NCI-H146 treated with DMSO at 0.1 percent for 48 hours (cell line): ENCODE measurements around the gene MBD3L4.
"Not testable (repeated sequence)": the region's sequence is repeated elsewhere in the genome, so short reads cannot be mapped to it uniquely, and the experiment has no call there.

Experiments
- DNase-seq: peaks from one replicate; lab custom pipeline; 2025; ENCODE audit not compliant: unreplicated experiment; lab: John Stamatoyannopoulos, UW

Gene MBD3L4

DNA sequence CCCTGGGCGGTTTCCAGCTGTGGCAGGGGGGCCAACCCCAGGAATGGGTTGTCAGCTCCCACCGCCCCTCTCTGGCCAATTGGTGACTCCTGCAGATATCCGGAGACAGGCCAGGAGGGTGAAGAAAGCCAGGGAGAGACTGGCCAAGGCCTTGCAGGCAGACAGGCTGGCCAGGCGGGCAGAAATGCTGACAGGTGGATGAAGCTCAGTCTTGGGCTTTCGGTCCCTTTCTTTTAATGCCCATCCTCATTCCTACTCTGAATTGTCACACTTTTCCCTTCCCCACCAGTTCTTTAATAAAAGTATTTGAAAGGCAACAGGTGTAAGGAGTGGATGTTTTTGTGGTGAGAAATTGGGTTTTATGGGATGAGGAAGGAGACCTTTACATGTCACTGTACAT is 11.4 kb upstream of the MBD3L4 start:
- not testable (repeated sequence) for DNase-seq

DNA sequence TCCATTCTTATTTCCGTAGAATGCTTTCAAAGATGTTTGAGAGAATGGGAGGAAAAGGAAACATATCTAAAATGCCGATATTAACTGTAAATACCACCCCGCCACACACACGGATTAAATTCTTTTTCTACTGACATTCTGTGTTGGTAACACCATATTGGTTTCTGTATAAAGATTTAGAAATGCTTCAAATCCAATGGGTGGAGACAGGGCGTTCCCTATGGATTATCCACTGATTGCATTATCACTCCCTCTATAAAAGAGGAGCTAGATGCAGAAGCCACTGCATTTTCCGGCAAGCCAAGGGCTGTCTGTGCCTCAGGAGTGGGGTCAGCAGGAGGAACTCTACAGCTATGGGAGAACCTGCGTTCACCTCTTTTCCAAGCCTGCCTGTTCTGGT is 9.0 kb upstream of the MBD3L4 start, which contains the start of gene MBD3L2:
MBD3L2 (plus strand) TSS at position 301 of the 400 bp plus-strand sequence; CDS start at position 354, 53 bp downstream.
- not testable (repeated sequence) for DNase-seq

DNA sequence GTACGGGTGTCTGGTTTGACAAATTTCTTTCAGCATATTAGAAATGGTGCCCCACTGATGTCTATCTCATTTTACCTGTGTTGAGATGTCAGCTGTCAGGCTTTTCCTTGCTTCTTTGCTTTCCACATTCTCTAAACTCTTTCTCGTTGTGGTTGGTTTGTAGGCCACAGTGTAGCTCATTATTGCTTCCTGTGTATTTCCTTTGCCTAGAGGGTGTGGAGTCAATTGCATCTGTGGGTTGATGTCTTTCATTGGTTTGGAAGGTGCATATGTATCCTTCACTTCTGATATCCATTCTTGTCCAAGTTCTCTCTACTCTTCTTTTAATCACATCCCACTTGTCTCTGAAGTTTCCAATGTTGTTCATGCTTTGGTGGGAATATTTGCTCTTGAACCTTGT is 1.6 kb upstream of the MBD3L4 start:
- not testable (repeated sequence) for DNase-seq

DNA sequence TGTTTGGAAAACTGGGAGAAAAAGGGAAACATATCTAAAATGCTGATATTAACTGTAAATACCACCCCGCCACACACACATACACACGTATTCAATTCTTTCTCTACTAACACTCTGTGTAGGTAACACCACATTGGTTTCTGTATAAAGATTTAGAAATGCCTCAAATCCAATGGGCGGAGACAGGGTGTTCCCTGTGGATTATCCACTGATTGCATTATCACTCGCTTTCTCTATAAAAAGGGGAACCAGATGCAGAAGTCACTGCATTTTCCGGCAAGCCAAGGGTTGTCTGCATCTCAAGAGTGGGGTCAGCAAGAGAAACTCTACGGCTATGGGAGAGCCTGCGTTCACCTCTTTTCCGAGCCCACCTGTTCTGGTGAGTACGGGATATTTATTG is 9.7 kb downstream of the MBD3L4 start, which contains the start of gene MBD3L5:
MBD3L5 (plus strand) TSS at position 301 of the 400 bp plus-strand sequence; CDS start at position 335, 34 bp downstream.
- DNase-seq: not testable (repeated sequence)

DNA sequence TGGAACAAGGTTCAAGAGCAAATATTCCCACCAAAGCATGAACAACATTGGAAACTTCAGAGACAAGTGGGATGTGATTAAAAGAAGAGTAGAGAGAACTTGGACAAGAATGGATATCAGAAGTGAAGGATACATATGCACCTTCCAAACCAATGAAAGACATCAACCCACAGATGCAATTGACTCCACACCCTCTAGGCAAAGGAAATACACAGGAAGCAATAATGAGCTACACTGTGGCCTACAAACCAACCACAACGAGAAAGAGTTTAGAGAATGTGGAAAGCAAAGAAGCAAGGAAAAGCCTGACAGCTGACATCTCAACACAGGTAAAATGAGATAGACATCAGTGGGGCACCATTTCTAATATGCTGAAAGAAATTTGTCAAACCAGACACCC is 11.2 kb downstream of the MBD3L4 start:
- DNase-seq: not testable (repeated sequence)

DNA sequence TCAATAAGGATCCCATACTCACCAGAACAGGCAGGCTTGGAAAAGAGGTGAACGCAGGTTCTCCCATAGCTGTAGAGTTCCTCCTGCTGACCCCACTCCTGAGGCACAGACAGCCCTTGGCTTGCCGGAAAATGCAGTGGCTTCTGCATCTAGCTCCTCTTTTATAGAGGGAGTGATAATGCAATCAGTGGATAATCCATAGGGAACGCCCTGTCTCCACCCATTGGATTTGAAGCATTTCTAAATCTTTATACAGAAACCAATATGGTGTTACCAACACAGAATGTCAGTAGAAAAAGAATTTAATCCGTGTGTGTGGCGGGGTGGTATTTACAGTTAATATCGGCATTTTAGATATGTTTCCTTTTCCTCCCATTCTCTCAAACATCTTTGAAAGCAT is 18.6 kb downstream of the MBD3L4 start, which contains the start of gene MBD3L2B:
MBD3L2B (minus strand) TSS at position 101 of the 400 bp plus-strand sequence; CDS start at position 67, 34 bp downstream.
- DNase-seq: not testable (repeated sequence)

DNA sequence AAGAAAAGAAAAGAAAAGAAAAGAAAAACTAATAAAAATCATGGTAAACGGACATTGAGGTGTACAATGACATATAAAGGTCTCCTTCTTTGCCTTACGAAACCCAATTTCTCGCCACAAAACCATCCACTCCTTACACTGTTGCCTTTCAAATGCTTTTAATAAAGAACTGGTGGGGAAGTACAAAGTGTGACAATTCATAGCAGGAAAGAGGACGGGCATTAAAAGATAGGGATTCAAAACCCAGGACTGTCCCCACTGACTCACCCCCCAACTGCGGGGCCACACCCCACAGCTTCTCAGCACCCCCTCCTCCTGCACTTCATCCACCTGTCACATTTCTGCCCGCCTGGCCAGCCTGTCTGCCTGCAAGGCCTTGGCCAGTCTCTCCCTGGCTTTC is 21.2 kb downstream of the MBD3L4 start:
- no peak for DNase-seq

DNA sequence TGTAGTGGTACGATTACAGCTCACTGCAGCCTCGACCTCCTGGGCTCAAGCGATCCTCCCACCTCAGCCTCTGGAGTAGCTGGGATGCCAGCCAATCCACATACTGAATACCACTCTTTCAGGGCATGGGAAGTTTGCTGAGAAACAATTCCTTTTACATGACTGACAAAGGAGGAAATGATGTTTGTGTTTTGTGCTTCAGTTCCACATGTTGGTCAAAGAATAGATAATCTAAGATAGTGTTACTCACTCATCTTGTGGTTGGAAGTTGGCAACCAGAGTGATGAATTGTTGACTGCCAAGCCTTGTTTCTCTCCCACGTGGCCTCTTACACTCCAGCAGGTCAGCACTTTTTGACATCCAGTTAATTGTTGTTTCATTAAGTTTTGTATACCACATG is 26.3 kb downstream of the MBD3L4 start:
- no peak for DNase-seq

DNA sequence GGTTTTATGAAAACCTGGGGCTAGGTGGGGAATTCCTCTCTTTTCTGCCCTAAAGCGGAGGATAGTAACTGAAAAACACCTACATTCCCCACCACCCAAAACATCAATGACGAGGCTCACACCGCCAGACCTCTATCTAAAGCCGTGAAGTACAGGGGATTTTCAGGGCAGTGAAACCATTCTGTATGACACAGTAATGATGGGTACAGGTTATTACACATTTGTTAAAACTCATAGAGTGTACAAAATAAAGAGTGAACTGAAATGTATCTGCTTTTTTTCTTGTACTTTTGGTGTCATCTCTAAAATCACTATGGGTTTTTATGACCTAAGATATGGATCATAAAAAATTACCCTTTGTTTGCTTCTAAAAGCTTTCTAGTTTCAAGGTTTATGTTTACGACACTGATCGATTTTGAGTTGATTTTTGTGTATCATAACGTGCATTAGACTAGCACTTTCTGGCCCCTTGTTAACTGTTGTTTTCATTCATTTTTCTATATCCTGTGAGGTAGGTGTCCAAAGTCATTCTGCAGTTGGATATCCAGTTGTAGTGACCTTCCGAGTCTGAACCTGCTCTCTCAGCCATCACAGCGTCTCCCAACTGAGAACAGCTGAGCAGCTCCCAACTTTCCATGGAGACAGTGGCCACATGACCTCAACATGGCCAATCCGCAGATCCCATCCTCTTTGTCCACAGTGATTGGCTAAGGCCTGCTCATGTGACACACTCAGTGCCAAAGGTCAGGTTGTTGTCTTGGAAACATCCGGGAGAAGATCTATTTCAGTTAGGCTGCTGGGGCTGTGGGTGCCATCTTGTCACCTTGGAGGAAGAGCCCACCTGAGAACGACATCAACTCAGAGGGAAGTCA is 29.0 kb downstream of the MBD3L4 start:
- no peak for DNase-seq

DNA sequence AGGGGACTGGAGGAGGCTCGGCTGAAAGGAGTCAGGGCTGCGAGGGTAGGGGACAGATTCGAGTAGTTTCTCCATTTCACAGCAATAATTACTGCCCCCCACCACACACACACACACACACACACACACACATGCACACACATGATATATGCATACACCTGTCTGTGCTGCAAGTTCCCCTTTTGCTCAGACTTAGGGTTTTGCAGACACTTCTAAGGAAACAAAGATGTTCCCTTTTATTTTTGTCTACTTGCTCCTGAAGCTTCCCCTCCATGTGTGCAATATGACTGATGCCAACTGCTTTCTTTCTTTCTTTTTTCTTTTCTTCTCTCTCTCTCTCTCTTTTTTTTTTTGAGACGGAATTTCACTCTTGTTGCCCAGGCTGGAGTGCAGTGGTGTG is 32.1 kb downstream of the MBD3L4 start:
- no peak for DNase-seq

DNA sequence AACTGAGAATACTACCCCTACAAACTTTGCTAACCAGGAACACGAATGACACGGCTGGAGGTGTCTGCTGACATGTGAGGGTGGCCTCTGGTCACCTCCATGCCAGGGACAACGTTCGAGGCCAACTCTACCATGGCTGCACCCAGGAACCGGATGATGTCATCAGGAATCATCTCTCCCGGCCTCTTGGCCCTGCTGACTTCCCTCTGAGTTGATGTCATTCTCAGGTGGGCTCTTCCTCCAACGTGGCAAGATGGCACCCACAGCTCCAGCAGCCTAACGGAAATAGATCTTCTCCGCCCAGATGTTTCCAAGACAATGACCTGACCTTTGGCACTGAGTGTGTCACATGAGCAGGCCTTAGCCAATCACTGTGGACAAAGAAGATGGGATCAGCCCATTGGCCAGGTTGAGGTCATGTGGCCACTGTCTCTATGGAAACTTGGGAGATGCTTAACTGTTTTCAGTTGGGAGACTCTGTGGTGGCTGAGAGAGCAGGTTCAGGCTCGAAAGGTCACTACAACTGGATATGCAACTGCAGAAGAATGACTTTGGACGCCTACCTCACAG is 33.8 kb downstream of the MBD3L4 start:
- DNase-seq: no peak

DNA sequence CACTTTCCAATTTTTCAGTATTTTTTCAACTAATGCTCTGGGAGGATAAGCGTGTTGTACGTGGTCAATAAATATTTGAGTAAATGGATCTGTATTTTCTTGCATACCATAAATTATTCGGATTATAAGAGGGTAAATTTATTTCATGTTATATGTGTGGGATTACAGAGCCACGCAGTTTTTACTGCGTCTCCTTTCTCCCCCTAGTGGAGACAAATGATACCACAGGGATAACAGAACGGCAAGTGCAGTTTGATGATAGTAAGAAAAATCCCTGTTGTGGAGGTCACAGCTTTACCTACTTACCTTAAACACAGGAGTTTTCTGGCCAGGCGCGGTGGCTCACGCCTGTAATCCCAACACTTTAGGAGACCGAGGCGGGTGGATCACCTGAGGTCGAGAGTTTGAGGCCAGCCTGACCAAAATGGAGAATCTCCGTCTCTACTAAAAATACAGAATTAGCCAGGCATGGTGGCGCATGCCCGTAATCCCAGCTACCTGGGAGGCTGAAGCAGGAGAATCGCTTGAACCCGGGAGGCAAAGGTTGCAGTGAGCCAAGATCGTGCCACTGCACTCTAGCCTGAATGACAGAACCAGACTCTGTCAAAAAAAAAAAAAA is 35.6 kb downstream of the MBD3L4 start:
- DNase-seq: no peak

DNA sequence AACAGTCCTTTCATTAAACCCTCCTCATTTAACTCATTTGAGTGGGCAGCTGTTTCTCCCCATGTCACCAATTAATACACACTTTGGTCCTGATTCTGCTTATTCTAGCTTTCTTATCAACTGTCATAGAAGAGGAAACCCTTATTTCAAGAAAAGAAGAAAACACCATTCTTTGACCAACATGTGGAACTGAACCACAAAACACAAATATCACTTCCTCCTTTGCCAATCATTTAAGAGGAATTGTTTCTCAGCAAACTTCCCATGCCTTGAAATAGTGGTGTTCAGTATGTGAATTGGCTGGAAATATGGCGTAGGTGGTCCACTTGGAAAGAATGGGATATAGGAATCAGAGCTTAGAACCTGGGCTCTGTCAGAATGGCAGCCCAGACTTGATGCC is 39.2 kb downstream of the MBD3L4 start:
- no peak for DNase-seq

DNA sequence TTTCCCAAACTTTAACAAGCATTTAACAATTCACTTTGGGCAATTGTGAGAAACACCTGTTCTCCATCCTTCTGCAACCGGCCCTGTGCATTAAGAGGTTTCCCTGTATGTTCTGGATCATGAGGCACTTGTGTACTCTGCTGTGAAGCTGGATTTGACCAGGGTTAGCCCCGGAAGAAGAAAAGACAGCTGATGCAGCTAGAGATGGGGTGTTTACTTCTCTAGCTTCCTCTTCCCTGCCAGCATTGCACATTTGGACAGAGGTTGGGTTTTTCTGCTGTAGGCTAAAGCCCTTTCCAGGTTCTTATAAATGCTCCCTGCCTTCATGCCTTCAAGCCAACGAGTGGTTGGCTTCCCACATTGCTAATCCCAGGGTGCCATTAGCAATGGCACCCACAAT is 39.6 kb downstream of the MBD3L4 start:
- DNase-seq: no peak

DNA sequence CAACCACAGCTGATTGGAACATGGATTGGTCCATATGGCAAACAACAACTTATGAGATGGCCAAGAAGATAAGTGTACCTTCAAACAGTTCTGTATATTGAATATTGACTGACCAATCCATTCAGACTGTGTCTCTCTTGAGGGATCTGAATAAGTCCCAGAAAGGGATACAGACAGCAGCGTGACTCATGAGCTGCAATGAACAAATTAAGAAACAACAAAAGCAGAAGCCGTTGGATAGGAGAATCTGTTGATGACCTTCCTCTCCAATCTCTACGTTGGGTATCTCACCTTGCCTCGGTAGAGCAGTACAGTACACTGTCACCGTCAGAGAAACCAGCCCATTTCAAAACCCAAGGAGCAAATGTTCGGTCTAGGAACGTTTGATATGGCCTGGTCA is 40.0 kb downstream of the MBD3L4 start:
- DNase-seq: no peak

DNA sequence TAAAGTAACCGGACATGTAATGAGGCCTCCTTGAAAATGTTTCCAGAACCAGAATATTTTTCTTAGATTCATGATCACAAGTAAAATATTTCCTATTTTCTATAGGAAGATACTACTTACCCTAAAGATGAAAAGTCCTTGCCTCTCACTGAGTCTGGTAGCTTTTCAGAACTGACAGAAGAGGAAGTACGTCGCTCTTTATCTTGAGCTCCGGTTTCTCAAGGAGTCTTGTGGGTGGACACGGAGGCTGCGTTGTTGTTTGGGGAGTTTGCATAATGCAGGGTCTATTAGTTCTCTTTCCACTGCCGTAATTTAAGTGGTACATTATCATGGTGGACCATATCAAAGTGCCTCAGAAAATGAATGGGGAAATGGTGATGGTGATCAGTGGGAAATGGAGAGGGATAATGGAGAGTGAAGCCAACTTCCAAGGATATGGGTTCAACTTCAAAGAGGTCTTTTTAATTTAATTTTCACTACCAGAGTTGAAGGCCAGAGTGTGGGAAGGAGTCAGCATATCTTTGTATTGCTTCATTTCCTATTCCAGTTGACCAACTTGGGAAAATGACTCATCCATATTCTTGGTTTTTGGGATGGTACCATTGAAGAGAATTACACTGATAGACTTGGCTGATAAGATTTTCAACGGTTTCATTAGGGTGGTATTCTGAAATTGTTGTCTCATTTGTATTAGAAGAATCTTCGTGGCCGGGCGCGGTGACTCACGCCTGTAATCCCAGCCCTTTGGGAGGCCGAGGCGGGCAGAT is 42.1 kb downstream of the MBD3L4 start:
- DNase-seq: no peak

DNA sequence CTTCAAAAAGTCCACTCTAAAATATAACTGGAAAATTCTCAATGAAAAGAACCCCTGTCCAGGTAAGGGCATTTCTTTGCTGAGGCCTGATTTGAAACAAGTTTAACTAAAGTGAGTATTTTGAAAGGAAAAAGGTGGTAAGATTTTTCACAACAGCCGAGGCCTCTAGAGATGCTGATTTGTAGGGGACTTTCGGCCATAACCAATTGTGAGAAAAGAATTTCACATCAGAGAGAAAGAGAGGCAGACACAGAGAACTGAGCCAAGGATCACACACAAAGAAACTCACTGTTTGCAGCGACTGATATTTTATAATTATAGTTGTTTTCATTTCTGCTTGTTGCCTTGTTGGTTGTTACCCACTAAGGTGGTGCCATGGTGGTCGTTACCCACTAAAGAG is 43.2 kb downstream of the MBD3L4 start:
- DNase-seq: no peak

DNA sequence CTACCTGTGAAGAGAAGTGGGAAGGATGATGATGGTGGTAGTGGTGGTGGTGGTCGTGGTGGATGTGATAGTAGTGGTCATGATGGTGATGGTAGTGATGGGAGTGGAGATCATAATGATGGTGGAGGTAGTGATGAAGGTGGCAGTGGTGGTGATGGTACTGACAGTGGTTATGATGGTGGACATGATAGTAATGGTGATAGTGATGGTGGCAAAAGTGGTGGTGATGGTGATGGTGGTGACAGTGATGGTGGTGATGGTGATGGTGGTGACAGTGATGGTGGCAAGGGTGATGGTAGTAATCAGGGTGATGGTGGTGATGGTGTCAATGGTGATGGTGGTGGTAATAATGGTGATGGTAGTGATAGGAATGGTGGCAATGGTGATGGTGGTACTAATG is 44.9 kb downstream of the MBD3L4 start:
- no peak for DNase-seq

DNA sequence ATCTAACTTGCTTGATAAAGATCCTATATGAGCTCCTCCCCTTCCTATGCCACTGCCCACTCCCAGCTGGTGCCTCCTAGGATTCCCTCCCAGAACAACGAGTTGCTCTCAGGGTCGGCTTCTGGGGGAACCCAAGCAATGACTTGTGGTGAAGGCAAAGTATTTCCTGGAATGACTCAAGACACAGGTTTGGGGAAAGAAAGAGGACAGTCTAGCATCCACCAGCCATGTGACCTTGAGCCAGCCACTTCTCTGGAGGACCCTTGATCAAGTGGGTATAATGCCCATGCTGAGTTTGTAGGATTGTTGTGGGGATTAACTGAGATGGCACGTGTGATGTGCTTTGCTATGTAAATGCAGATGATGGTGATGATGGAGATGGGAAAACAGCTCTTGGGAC is 51.7 kb downstream of the MBD3L4 start:
- no peak for DNase-seq

DNA sequence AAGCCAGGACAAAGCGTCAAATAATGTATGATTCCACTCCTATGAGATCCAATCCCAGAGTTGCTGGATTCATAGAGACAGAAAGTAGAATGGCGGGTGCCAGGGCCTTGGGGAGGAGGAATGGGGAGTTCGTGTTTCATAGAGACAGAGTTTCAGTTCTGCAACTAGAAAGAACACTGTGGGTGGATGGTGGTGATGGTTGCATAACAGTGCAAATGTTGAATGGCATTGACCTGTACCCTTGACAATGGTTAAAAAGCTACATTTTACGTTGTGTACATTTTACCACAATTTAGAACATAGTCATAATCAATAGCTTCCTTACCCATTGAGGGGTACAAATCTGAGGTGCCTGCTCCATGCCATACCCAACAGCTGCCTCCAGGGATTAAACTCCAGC is 52.1 kb downstream of the MBD3L4 start:
- DNase-seq: no peak
